Mesenchymal stem cell (in vitro differentiated cells and primary cell): ENCODE results near the gene CRTC3.

Source experiments
- DNase-seq: peaks from one replicate; pipeline ENCODE4 v3.0.0-alpha.2; 2013
- H2AFZ ChIP-seq: one replicate; pipeline ENCODE4 v1.6.1; 2013; ENCODE audit warnings: low read depth, mild to moderate bottlenecking, control low read depth, inconsistent platforms, low read length, moderate library complexity
- H2AK5ac ChIP-seq: 2 replicates; pipeline ENCODE4 v1.6.1; 2013; ENCODE audit warnings: low read length, moderate library complexity, mild to moderate bottlenecking, inconsistent platforms; ENCODE audit not compliant: severe bottlenecking
- H2BK120ac ChIP-seq: one replicate; pipeline ENCODE4 v1.6.1; 2013; ENCODE audit warnings: low read depth, mild to moderate bottlenecking, inconsistent platforms, low read length, moderate library complexity
- H2BK12ac ChIP-seq, 2 experiments: one replicate each; pipeline ENCODE4 v1.6.1; 2013; ENCODE audit warnings: inconsistent platforms in 2 of 2, low read length in 2 of 2, mild to moderate bottlenecking in 2 of 2, moderate library complexity in 2 of 2, control low read depth in 1 of 2
- H2BK15ac ChIP-seq: one replicate; pipeline ENCODE4 v1.6.1; 2013; ENCODE audit warnings: mild to moderate bottlenecking, low read depth, inconsistent platforms; ENCODE audit not compliant: poor library complexity, severe bottlenecking
- H2BK5ac ChIP-seq: 2 replicates; pipeline ENCODE4 v1.6.1; 2013; ENCODE audit warnings: low read depth, mild to moderate bottlenecking, low read length, control low read depth, inconsistent platforms; ENCODE audit not compliant: poor library complexity, severe bottlenecking
- H3K14ac ChIP-seq, 2 experiments: one replicate each; pipeline ENCODE4 v1.6.1; 2013; ENCODE audit warnings: inconsistent platforms in 2 of 2, low read length in 2 of 2, control low read depth in 1 of 2, mild to moderate bottlenecking in 1 of 2, moderate library complexity in 1 of 2
- H3K18ac ChIP-seq, 2 experiments: one replicate each; pipeline ENCODE4 v1.6.1; 2013; ENCODE audit warnings: inconsistent platforms in 2 of 2, low read length in 2 of 2, control low read depth in 1 of 2, low read depth in 1 of 2, mild to moderate bottlenecking in 1 of 2
- H3K23ac ChIP-seq, 2 experiments: one replicate each; pipeline ENCODE4 v1.6.1; 2013; ENCODE audit warnings: inconsistent platforms in 2 of 2, low read length in 2 of 2, mild to moderate bottlenecking in 2 of 2, moderate library complexity in 2 of 2, control low read depth in 1 of 2
- H3K27ac ChIP-seq: 2 replicates; pipeline ENCODE4 v1.5.1; 2013; ENCODE audit warnings: mild to moderate bottlenecking, moderate library complexity, low read length, control low read depth, inconsistent platforms; ENCODE audit not compliant: poor library complexity, severe bottlenecking
- H3K27me3 ChIP-seq, 2 experiments: 2 replicates each; pipeline versions ENCODE4 v1.6.1 to v1.7.0; 2013; ENCODE audit warnings: low read length in 2 of 2, mild to moderate bottlenecking in 2 of 2, moderate library complexity in 2 of 2, control low read depth in 1 of 2, inconsistent platforms in 1 of 2; ENCODE audit not compliant: control insufficient read depth in 1 of 2, insufficient read depth in 1 of 2
- H3K36me3 ChIP-seq, 2 experiments: 2 replicates each; pipeline versions ENCODE4 v1.6.1 to v1.7.0; 2013; ENCODE audit warnings: low read length in 2 of 2, control low read depth in 1 of 2, inconsistent platforms in 1 of 2, low read depth in 1 of 2, mild to moderate bottlenecking in 1 of 2; ENCODE audit not compliant: insufficient read depth in 2 of 2, control insufficient read depth in 1 of 2
- H3K4ac ChIP-seq, 2 experiments: one replicate each; pipeline ENCODE4 v1.6.1; 2013; ENCODE audit warnings: inconsistent platforms in 2 of 2, low read length in 2 of 2, mild to moderate bottlenecking in 2 of 2, moderate library complexity in 2 of 2, control low read depth in 1 of 2, low read depth in 1 of 2
- H3K4me1 ChIP-seq: 2 replicates; pipeline ENCODE4 v1.6.1; 2013; ENCODE audit warnings: low read depth, low read length, control low read depth; ENCODE audit not compliant: control insufficient read depth, insufficient read depth
- H3K4me2 ChIP-seq: 2 replicates; pipeline ENCODE4 v1.6.1; 2013; ENCODE audit warnings: low read length, mild to moderate bottlenecking, inconsistent platforms; ENCODE audit not compliant: poor library complexity, severe bottlenecking
- H3K4me3 ChIP-seq, 2 experiments: 2 replicates each; pipeline versions ENCODE4 v1.5.1 to v1.7.0; 2013; ENCODE audit warnings: low read length in 2 of 2, mild to moderate bottlenecking in 2 of 2, control low read depth in 1 of 2, low read depth in 1 of 2; ENCODE audit not compliant: insufficient read depth in 1 of 2
- H3K79me1 ChIP-seq: replicated peaks from 2 replicates; pipeline ENCODE4 v1.6.1; 2013; ENCODE audit warnings: mild to moderate bottlenecking, control low read depth, low read length, inconsistent platforms; ENCODE audit not compliant: poor library complexity, severe bottlenecking
- H3K9ac ChIP-seq: 2 replicates; pipeline ENCODE4 v1.7.0; 2013; ENCODE audit warnings: mild to moderate bottlenecking, low read length, moderate library complexity
- H3K9me3 ChIP-seq: 2 replicates; pipeline ENCODE4 v1.7.0; 2013; ENCODE audit warnings: mild to moderate bottlenecking, low read length; ENCODE audit not compliant: control insufficient read depth
- H4K8ac ChIP-seq: one replicate; pipeline ENCODE4 v1.6.1; 2013; ENCODE audit warnings: inconsistent platforms, mild to moderate bottlenecking, low read length, moderate library complexity
- H4K91ac ChIP-seq: one replicate; pipeline ENCODE4 v1.6.1; 2013; ENCODE audit warnings: mild to moderate bottlenecking, low read length, inconsistent platforms
- WGBS: methylation state at CpG from one replicate; pipeline ENCODE4 v1.1.7; 2013; ENCODE audit warnings: mixed read lengths; 5-methylcytosine and 5-hydroxymethylcytosine counted together

Gene CRTC3

GRCh38 chr15:90619939-90620338 is 90.2 kb downstream of the CRTC3 start:
- Histone ChIP-seq H2BK15ac (no peak overlapping the region), H4K8ac (no peak overlapping the region), H2BK5ac (no peak overlapping the region), H3K9me3 (no peaks in the 10 kb centered on the region), H2AFZ (no peak overlapping the region), H3K9ac (no peak overlapping the region), H3K36me3 (peaks cover 48 to 82% of the 10 kb centered on the region in 2 experiments), H3K18ac (no peak overlapping the region), H2AK5ac (no peak overlapping the region), H3K27ac (no peak overlapping the region), H3K79me1 (peaks cover 2% of the 10 kb centered on the region), H3K14ac (no peak overlapping the region), H2BK12ac (no peak overlapping the region), H3K4me1 (peaks cover 4% of the 10 kb centered on the region), H3K4me3 (no peak overlapping the region), H2BK120ac (no peak overlapping the region), H3K23ac (no peak overlapping the region), H3K27me3 (no peaks in the 10 kb centered on the region), H3K4me2 (no peak overlapping the region), H3K4ac (no peak overlapping the region), H4K91ac (no peak overlapping the region)
- WGBS, result 94% methylated on average over 5 of the region's 5 CpGs
- no peak for DNase-seq

GRCh38 chr15:90620379-90621067 is 90.8 kb downstream of the CRTC3 start:
- Histone ChIP-seq H2BK12ac (no peak overlapping the region), H3K23ac (no peak overlapping the region), H3K27ac (no peak overlapping the region), H2BK120ac (no peak overlapping the region), H2AFZ (no peak overlapping the region), H3K14ac (no peak overlapping the region), H3K9ac (no peak overlapping the region), H4K91ac (no peak overlapping the region), H3K4me3 (no peak overlapping the region), H3K4me1 (peaks cover 4% of the 10 kb centered on the region), H2BK5ac (no peak overlapping the region), H3K18ac (no peak overlapping the region), H3K27me3 (no peaks in the 10 kb centered on the region), H3K79me1 (peaks cover 2% of the 10 kb centered on the region), H4K8ac (no peak overlapping the region), H2AK5ac (no peak overlapping the region), H2BK15ac (no peak overlapping the region), H3K9me3 (no peaks in the 10 kb centered on the region), H3K36me3 (peaks cover 48 to 82% of the 10 kb centered on the region in 2 experiments), H3K4ac (no peak overlapping the region), H3K4me2 (no peak overlapping the region)
- no peak for DNase-seq
- 80% methylated on average over 13 of the region's 13 CpGs for WGBS

GRCh38 chr15:90623854-90624253 is 94.1 kb downstream of the CRTC3 start:
- Histone ChIP-seq H3K4me1 (peaks cover 4% of the 10 kb centered on the region), H3K9me3 (no peaks in the 10 kb centered on the region), H3K36me3 (peaks cover 57 to 78% of the 10 kb centered on the region in 2 experiments), H3K79me1 (peaks cover 2% of the 10 kb centered on the region), H3K4me2 (no peak overlapping the region), H4K91ac (no peak overlapping the region), H2AFZ (no peak overlapping the region), H3K27me3 (no peaks in the 10 kb centered on the region), H2BK12ac (no peak overlapping the region), H2BK5ac (no peak overlapping the region), H2BK120ac (no peak overlapping the region), H3K4ac (no peak overlapping the region), H3K23ac (no peak overlapping the region), H3K27ac (no peak overlapping the region), H2BK15ac (no peak overlapping the region), H3K18ac (no peak overlapping the region), H3K9ac (no peak overlapping the region), H3K14ac (peak overlapping the region in 1 of 2 experiments; percentile 9), H4K8ac (peak overlapping the region; percentile 9), H3K4me3 (no peak overlapping the region), H2AK5ac (no peak overlapping the region)
- WGBS, result 87% methylated on average over 6 of the region's 6 CpGs
- no peak for DNase-seq

GRCh38 chr15:90624278-90624981 is 94.7 kb downstream of the CRTC3 start:
- no peak overlapping the region for H4K8ac ChIP-seq
- 95% methylated on average over 13 of the region's 13 CpGs for WGBS

More at GRCh38 chr15:90624278-90624981, 94.7 kb downstream of the CRTC3 start:
- H3K14ac ChIP-seq, result no peak overlapping the region
- no peak overlapping the region for H3K4ac ChIP-seq
- H3K18ac ChIP-seq, result no peak overlapping the region
- no peaks in the 10 kb centered on the region for H3K27me3 ChIP-seq
- H2BK5ac ChIP-seq, result no peak overlapping the region
- H2AFZ ChIP-seq, result no peak overlapping the region
- no peak for DNase-seq
- no peak overlapping the region for H4K91ac ChIP-seq
- peaks cover 2% of the 10 kb centered on the region for H3K79me1 ChIP-seq
- no peaks in the 10 kb centered on the region for H3K9me3 ChIP-seq
- no peak overlapping the region for H3K4me3 ChIP-seq
- H2BK120ac ChIP-seq, result no peak overlapping the region
- H2BK15ac ChIP-seq, result no peak overlapping the region
- H3K36me3 ChIP-seq, result peaks cover 61 to 81% of the 10 kb centered on the region in 2 experiments
- no peak overlapping the region for H3K23ac ChIP-seq
- peaks cover 4% of the 10 kb centered on the region for H3K4me1 ChIP-seq
- no peak overlapping the region for H2AK5ac ChIP-seq
- no peak overlapping the region for H3K9ac ChIP-seq
- H3K27ac ChIP-seq, result no peak overlapping the region
- H3K4me2 ChIP-seq, result no peak overlapping the region
- no peak overlapping the region for H2BK12ac ChIP-seq
